K562 (cell line): ENCODE data around the gene SLC25A29. TPM values are rescaled to one million over a fixed set of nuclear protein-coding genes. Genes with fewer than 3 reads are reported as not detected.

ENCODE experiments used
- ATAC-seq: fragments of 200-7000 bp; cut with Tn5 transposase; 3 replicates; pipeline ENCODE4 v1.9.1; 2020; ENCODE audit warnings: moderate library complexity
- BruUV-seq: library from RNA; stranded (reverse); fragments of 400-500 nt; replicated peaks from 2 replicates; lab custom pipeline; 2021; lab: Mats Ljungman, UMichigan
- CTCF ChIA-PET: fragments of 300-600 bp; formaldehyde crosslinking; extraction: SDS; loops from one replicate; lab custom pipeline; 2021; ENCODE audit warnings: low intra/inter-chr PET ratio; lab: Yijun Ruan, JAX
- POLR2A ChIA-PET: fragments of 300-600, 350-650 bp; sonication (Branson Sonifier 250); formaldehyde crosslinking; extraction: SDS; loops from one replicate; lab custom pipeline; 2021; ENCODE audit warnings: antibody characterized with exemption, inconsistent platforms; lab: Yijun Ruan, JAX
- DNase-seq, 4 experiments: peaks; one replicate each; pipeline versions ENCODE4 v3.0.0 to v3.0.0-alpha.2; 2011 to 2018; ENCODE audit warnings: low spot score in 3 of 4, mixed read lengths in 3 of 4; ENCODE audit errors: extremely low read depth in 1 of 4
- FAIRE-seq: peaks from 2 replicates; lab custom pipeline; 2011; peaks lifted over from hg19 to GRCh38; lab: Jason Lieb, UNC
- H2AFZ ChIP-seq: 2 replicates; pipeline ENCODE4 v1.6.0; 2011; ENCODE audit warnings: low read depth, low read length, control low read depth, inconsistent platforms
- H3K27ac ChIP-seq: fragments of 200-600 bp; 3 replicates; pipeline ENCODE4 v1.8.0; 2011; ENCODE audit warnings: low read depth, mild to moderate bottlenecking, control low read depth, inconsistent platforms, low read length, moderate library complexity, mixed read lengths; ENCODE audit errors: extremely low read depth
- H3K27me3 ChIP-seq, 2 experiments: fragments of 300-600 bp in 1 of 2; 2 replicates in 1 of 2; 3 replicates in 1 of 2; pipeline versions ENCODE4 v1.6.0 to v1.8.0; 2011; ENCODE audit warnings: inconsistent platforms in 2 of 2, low read length in 2 of 2, mild to moderate bottlenecking in 1 of 2, mixed read lengths in 1 of 2, moderate library complexity in 1 of 2; ENCODE audit not compliant: control insufficient read depth in 2 of 2, insufficient read depth in 2 of 2
- H3K36me3 ChIP-seq: fragments of 300-600 bp; 3 replicates; pipeline ENCODE4 v1.8.0; 2011; ENCODE audit warnings: mild to moderate bottlenecking, low read length, inconsistent platforms; ENCODE audit not compliant: control insufficient read depth, insufficient read depth
- H3K4me1 ChIP-seq, 2 experiments: fragments of 200-600 bp in 1 of 2; replicated peaks in 1 of 2; 2 replicates in 1 of 2; 3 replicates in 1 of 2; pipeline versions ENCODE4 v1.5.1 to v1.8.0; 2011; ENCODE audit warnings: inconsistent platforms in 2 of 2, low read length in 2 of 2, mild to moderate bottlenecking in 1 of 2, mixed read lengths in 1 of 2, moderate library complexity in 1 of 2; ENCODE audit not compliant: control insufficient read depth in 2 of 2, insufficient read depth in 2 of 2
- H3K4me2 ChIP-seq: 2 replicates; pipeline ENCODE4 v1.6.1; 2011; ENCODE audit warnings: low read length, control low read depth, inconsistent platforms, mixed read lengths; ENCODE audit not compliant: insufficient read depth
- H3K4me3 ChIP-seq: fragments of 200-600 bp; sonication (generic), shearing (Covaris generic); 2 replicates; pipeline ENCODE4 v1.5.1; 2016; ENCODE audit warnings: control low read depth, inconsistent platforms
- H3K79me2 ChIP-seq: fragments of 200-600 bp; 3 replicates; pipeline ENCODE4 v1.8.0; 2011; ENCODE audit warnings: low read length, inconsistent platforms; ENCODE audit not compliant: control insufficient read depth, insufficient read depth
- H3K9ac ChIP-seq, 2 experiments: 2 replicates each; pipeline versions ENCODE4 v1.6.0 to v1.6.1; 2011; ENCODE audit warnings: low read depth in 2 of 2, low read length in 2 of 2, control low read depth in 1 of 2, inconsistent platforms in 1 of 2, mild to moderate bottlenecking in 1 of 2, mixed read lengths in 1 of 2; ENCODE audit not compliant: insufficient read depth in 1 of 2
- H3K9me1 ChIP-seq: one replicate; pipeline ENCODE4 v1.6.0; 2011; ENCODE audit warnings: inconsistent platforms, mild to moderate bottlenecking, low read length, moderate library complexity; ENCODE audit not compliant: control insufficient read depth, insufficient read depth
- H3K9me3 ChIP-seq: replicated peaks from 2 replicates; pipeline ENCODE4 v1.5.1; 2011; ENCODE audit warnings: low read depth, low read length, inconsistent platforms; ENCODE audit not compliant: control insufficient read depth, insufficient read depth
- H4K20me1 ChIP-seq: replicated peaks from 2 replicates; pipeline ENCODE4 v1.6.1; 2011; ENCODE audit warnings: low read length, inconsistent platforms, mixed read lengths; ENCODE audit not compliant: control insufficient read depth, insufficient read depth
- DIDO1 ChIP-seq: fragments of 450-650 bp; IDR thresholded peaks from 2 replicates; pipeline ENCODE4 v1.6.1; 2016; ENCODE audit warnings: low read depth, missing biosample characterization, missing genetic modification characterization
- FOXK1 ChIP-seq: sonication (generic); formaldehyde crosslinking; IDR thresholded peaks from 2 replicates; pipeline ENCODE4 v1.8.0; 2022; ENCODE audit warnings: missing genetic modification reagents, mild to moderate bottlenecking, borderline replicate concordance
- MTA2 ChIP-seq: fragments of 450-650 bp; IDR thresholded peaks from 2 replicates; pipeline ENCODE4 v1.6.1; 2016; ENCODE audit warnings: low read depth
- MTA3 ChIP-seq: fragments of 450-650 bp; formaldehyde crosslinking; IDR thresholded peaks from 2 replicates; pipeline ENCODE4 v1.6.1; 2017; ENCODE audit warnings: mild to moderate bottlenecking, borderline replicate concordance
- NUFIP1 ChIP-seq: fragments of 450-650 bp; IDR thresholded peaks from 2 replicates; pipeline ENCODE4 v1.6.1; 2018; ENCODE audit not compliant: partially characterized antibody
- POLR3G ChIP-seq: IDR thresholded peaks from 2 replicates; pipeline ENCODE4 v1.6.1; 2011; ENCODE audit not compliant: insufficient read length, insufficient replicate concordance; ENCODE audit errors: extremely low read depth
- PRMT5 ChIP-seq: sonication (generic); formaldehyde crosslinking; IDR thresholded peaks from 2 replicates; pipeline ENCODE4 v1.5.0; 2020; ENCODE audit warnings: missing genetic modification reagents
- PURB ChIP-seq: sonication (generic); formaldehyde crosslinking; IDR thresholded peaks from 2 replicates; pipeline ENCODE4 v1.9.0; 2021; ENCODE audit warnings: low read depth, mild to moderate bottlenecking, missing genetic modification reagents
- RAD51 ChIP-seq: fragments of 450-650 bp; IDR thresholded peaks from 2 replicates; pipeline ENCODE4 v1.7.1; 2016; ENCODE audit warnings: low read depth, mild to moderate bottlenecking, borderline replicate concordance
- RBFOX2 ChIP-seq: fragments of 200-400 bp; formaldehyde crosslinking; IDR thresholded peaks from 2 replicates; pipeline ENCODE4 v1.6.1; 2017; ENCODE audit warnings: low read depth, mild to moderate bottlenecking, low read length, moderate library complexity
- SAFB ChIP-seq: fragments of 200-400 bp; formaldehyde crosslinking; IDR thresholded peaks from 2 replicates; pipeline ENCODE4 v1.6.1; 2017; ENCODE audit warnings: low read depth, low read length, borderline replicate concordance
- THRAP3 ChIP-seq: fragments of 450-650 bp; IDR thresholded peaks from 2 replicates; pipeline ENCODE4 v1.6.1; 2016; ENCODE audit warnings: mild to moderate bottlenecking, inconsistent platforms, borderline replicate concordance
- ZFP36 ChIP-seq: fragments of 150-350 bp; IDR thresholded peaks from 2 replicates; pipeline ENCODE4 v1.6.1; 2018; ENCODE audit warnings: low read length, low read depth; ENCODE audit not compliant: partially characterized antibody
- ZNF134 ChIP-seq: fragments of 250-450 bp; sonication (Bioruptor Pico); conservative IDR thresholded peaks from 2 replicates; pipeline ENCODE4 v1.4.0; 2020
- WGBS: fragments of 100-300 bp; shearing (Covaris generic); methylation state at CpG from one replicate; pipeline ENCODE4 v1.1.6; 2016; ENCODE audit warnings: low coverage, mixed read lengths; ENCODE audit not compliant: insufficient coverage; ENCODE audit errors: missing lambda C conversion rate; 5-methylcytosine and 5-hydroxymethylcytosine counted together
- in situ Hi-C: fragments of 300-500 bp; cut with MboI; formaldehyde crosslinking; loops from 4 replicates; pipeline ENCODE4 v1.15.0; 2018; ENCODE audit warnings: inconsistent platforms, mixed read lengths
- intact Hi-C: fragments of 100-400 bp; cut with micrococcal nuclease; formaldehyde crosslinking; loops from 2 replicates; pipeline ENCODE4 v1.14.2; 2022
- polyA plus RNA-seq, 8 experiments: library from polyadenylated mRNA; depleted of rRNA in 4 of 8; stranded (reverse) in 5 of 8; unstranded in 3 of 8; fragments of >200 nt; fragmentation: Nextera tagmentation in 2 of 8; fragmentation: Illumina TruSeq in 1 of 8; extraction: Ambion mirVana in 2 of 8; extraction: Trizol in 1 of 8; gene quantifications; 2 replicates each; pipeline versions ENCODE4 v1.2.1 to v1.2.3, GENCODE V29; 2011 to 2014; ENCODE audit warnings: inconsistent platforms in 1 of 8, missing spikeins in 1 of 8
- total RNA-seq, 7 experiments: library from RNA; depleted of rRNA in 6 of 7; stranded (reverse); fragments of >200 nt in 6 of 7; fragmentation: Illumina TruSeq in 2 of 7; extraction: Trizol in 2 of 7; gene quantifications; 2 replicates each; pipeline versions ENCODE4 v1.2.1 to v1.2.3, GENCODE V29; 2011 to 2021; ENCODE audit warnings: low replicate concordance in 1 of 7
- TF ChIP-seq, protein P1 (sequence below): sonication (generic); formaldehyde crosslinking; IDR thresholded peaks from 2 replicates; pipeline ENCODE4 v1.8.1; 2023; ENCODE audit warnings: mild to moderate bottlenecking, missing genetic modification reagents

Gene SLC25A29
- total and polyA plus RNA-seq, 9 of the 15 experiments (the other 6 are each of a cell fraction or from before 2014, with no cell fraction given): 0.07 to 17.5 (median 4.8) TPM

DNA sequence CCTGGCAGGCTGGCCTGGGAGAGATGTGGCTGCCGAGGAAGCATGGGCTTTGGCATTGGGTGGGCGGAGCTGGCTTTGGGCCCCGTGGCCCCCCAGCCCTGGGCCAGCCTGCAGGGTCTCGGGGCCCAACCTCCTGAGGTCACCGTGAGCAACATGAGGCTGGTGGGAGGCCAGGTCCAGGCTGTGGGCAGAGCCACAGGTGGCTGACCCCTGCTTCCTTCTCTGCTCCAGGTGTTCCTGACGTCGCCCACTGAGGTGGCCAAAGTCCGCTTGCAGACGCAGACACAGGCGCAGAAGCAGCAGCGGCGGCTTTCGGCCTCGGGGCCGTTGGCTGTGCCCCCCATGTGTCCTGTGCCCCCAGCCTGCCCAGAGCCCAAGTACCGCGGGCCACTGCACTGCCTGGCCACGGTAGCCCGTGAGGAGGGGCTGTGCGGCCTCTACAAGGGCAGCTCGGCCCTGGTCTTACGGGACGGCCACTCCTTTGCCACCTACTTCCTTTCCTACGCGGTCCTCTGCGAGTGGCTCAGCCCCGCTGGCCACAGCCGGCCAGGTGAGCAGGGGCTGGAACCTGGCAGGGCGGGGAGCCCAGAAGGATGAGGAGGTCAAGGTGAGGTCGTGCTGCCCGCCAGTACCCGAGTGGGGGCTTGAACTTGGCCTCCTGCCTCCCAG lies 22.4 kb upstream of the SLC25A29 start (continued):
- TF ChIP-seq, protein P1, sequence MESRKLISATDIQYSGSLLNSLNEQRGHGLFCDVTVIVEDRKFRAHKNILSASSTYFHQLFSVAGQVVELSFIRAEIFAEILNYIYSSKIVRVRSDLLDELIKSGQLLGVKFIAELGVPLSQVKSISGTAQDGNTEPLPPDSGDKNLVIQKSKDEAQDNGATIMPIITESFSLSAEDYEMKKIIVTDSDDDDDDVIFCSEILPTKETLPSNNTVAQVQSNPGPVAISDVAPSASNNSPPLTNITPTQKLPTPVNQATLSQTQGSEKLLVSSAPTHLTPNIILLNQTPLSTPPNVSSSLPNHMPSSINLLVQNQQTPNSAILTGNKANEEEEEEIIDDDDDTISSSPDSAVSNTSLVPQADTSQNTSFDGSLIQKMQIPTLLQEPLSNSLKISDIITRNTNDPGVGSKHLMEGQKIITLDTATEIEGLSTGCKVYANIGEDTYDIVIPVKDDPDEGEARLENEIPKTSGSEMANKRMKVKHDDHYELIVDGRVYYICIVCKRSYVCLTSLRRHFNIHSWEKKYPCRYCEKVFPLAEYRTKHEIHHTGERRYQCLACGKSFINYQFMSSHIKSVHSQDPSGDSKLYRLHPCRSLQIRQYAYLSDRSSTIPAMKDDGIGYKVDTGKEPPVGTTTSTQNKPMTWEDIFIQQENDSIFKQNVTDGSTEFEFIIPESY: 0 out of 2 replicates have a peak, but pooled peaks have one; percentile 18
- TF ChIP-seq RAD51 (no peak), RBFOX2 (peak; percentile 36; the same call in 1 of the 2 replicates)

DNA sequence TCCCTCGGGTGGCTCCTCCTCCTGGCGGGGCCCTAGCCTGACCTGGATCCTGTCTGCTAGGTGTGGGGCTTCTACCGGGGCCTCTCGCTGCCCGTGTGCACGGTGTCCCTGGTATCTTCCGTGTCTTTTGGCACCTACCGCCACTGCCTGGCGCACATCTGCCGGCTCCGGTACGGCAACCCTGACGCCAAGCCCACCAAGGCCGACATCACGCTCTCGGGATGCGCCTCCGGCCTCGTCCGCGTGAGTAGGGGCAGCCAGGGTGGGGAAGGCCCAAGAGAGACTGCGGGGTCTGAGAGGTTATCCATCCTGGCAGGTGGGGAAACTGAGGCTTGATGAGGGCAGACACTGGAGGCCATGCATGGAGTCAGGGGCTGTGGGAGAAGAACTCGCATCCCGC lies 20.9 kb upstream of the SLC25A29 start:
- POLR2A ChIA-PET: interaction anchor here (1.1 kb wide), 1 partner anchor 10 kb away, joined by 3 read pairs; no protein-coding TSS in a partner anchor
- CTCF ChIA-PET: no interaction called here
- in situ Hi-C loops: no loop called here
- TF ChIP-seq ZNF134 (no peak), THRAP3 (no peak), MTA2 (no peak), POLR3G (no peak), FOXK1 (CRISPR knock-in tag) (no peak), PURB (no peak), SAFB (no peak), DIDO1 (tag) (no peak), PRMT5 (CRISPR knock-in tag) (no peak), ZFP36 (no peak), NUFIP1 (no peak), MTA3 (no peak)
- H4K20me1 ChIP-seq: 0 out of 2 replicates have a peak, but pooled peaks cover under 1% of the 10 kb centered on the region
- no peak overlapping the region for H3K4me2 ChIP-seq
- WGBS: 69% methylated on average over 17 of the region's 24 CpGs
- ATAC-seq (no peak), DNase-seq (no peak), FAIRE-seq (no peak)
- H2AFZ ChIP-seq: no peak overlapping the region
- H3K36me3 ChIP-seq: no peaks in the 10 kb centered on the region
- H3K27me3 ChIP-seq: no peaks in the 10 kb centered on the region
- intact Hi-C loops: no loop called here
- BruUV-seq: no TSS peak
- H3K4me1 ChIP-seq: peaks cover 0 to 50% of the 10 kb centered on the region in 2 experiments; a peak in 2 of 5 replicates
- H3K9ac ChIP-seq: no peak overlapping the region
- no peaks in the 10 kb centered on the region for H3K9me1 ChIP-seq
- no peak overlapping the region for H3K27ac ChIP-seq
- no peak overlapping the region for H3K4me3 ChIP-seq
- H3K79me2 ChIP-seq: no peaks in the 10 kb centered on the region
- H3K9me3 ChIP-seq: no peaks in the 10 kb centered on the region
